HL-60 (cell line): Measurements from ENCODE around the gene ZNF543.
A peak's percentile ranks its signal among the peaks of the same experiment; 100 is the strongest.
"Not testable (repeated sequence)": the region's sequence is repeated elsewhere in the genome, so short reads cannot be mapped to it uniquely, and the experiment has no call there.

Experiments used
- DNase-seq, 2 experiments: peaks; one replicate each; pipeline ENCODE4 v3.0.0-alpha.2; 2010 to 2020; ENCODE audit warnings: low read depth in 1 of 2, low spot score in 1 of 2
- H3K27ac ChIP-seq: fragments of 250-450 bp; sonication (Bioruptor Pico); replicated peaks from 2 replicates; pipeline ENCODE4 v1.5.1; 2020; ENCODE audit warnings: mild to moderate bottlenecking, moderate library complexity
- H3K27me3 ChIP-seq: fragments of 250-450 bp; sonication (Bioruptor Pico); 2 replicates; pipeline ENCODE4 v1.5.1; 2021; ENCODE audit warnings: mild to moderate bottlenecking, moderate library complexity; ENCODE audit not compliant: insufficient read depth, poor library complexity, severe bottlenecking
- H3K4me3 ChIP-seq: replicated peaks from 2 replicates; pipeline ENCODE4 v1.5.1; 2011; ENCODE audit warnings: mild to moderate bottlenecking, control low read depth, low read length; ENCODE audit not compliant: insufficient read depth
- CTCF ChIP-seq: IDR thresholded peaks from one replicate; pipeline ENCODE4 v1.5.1; 2011; ENCODE audit warnings: low read length, control low read depth, inconsistent platforms; ENCODE audit not compliant: insufficient read depth
- GABPA ChIP-seq: IDR thresholded peaks from 2 replicates; pipeline ENCODE4 v1.6.1; 2012; ENCODE audit warnings: low read depth
- POLR2AphosphoS5 ChIP-seq: IDR thresholded peaks from 2 replicates; pipeline ENCODE4 v1.6.1; 2012; ENCODE audit warnings: low read depth
- REST ChIP-seq: IDR thresholded peaks from 2 replicates; pipeline ENCODE4 v1.6.1; 2012; ENCODE audit warnings: low read depth; ENCODE audit not compliant: insufficient replicate concordance
- SPI1 ChIP-seq: IDR thresholded peaks from 2 replicates; pipeline ENCODE4 v1.6.1; 2012; ENCODE audit warnings: low read depth, mild to moderate bottlenecking, borderline replicate concordance

ZNF543 gene

GRCh38 chr19:57276430-57276829 lies 43.8 kb upstream of the ZNF543 start:
- DNase-seq, result no peak
- no peak overlapping the region for H3K27ac ChIP-seq
- TF ChIP-seq GABPA, result no peak
- TF ChIP-seq CTCF, result no peak
- no peak for TF ChIP-seq REST
- no peak for TF ChIP-seq POLR2AphosphoS5
- no peak for TF ChIP-seq SPI1
- H3K4me3 ChIP-seq, result no peak overlapping the region
- no peaks in the 10 kb centered on the region for H3K27me3 ChIP-seq

GRCh38 chr19:57278481-57278880 lies 41.8 kb upstream of the ZNF543 start:
- not testable (repeated sequence) for H3K27me3 ChIP-seq, H3K27ac ChIP-seq, H3K4me3 ChIP-seq, DNase-seq

GRCh38 chr19:57279418-57280164 lies 40.7 kb upstream of the ZNF543 start:
- peak; percentile 93 to 94 for DNase-seq
- Histone ChIP-seq H3K27me3 (no peaks in the 10 kb centered on the region), H3K27ac (peak overlapping the region; percentile 95), H3K4me3 (peak overlapping the region; percentile 90)
- TF ChIP-seq SPI1 (peak; percentile 38; the same call in 1 of the 2 replicates), REST (peak; percentile 49), POLR2AphosphoS5 (peak; percentile 88; the same call in 1 of the 2 replicates), GABPA (peak; percentile 64; the same call in 1 of the 2 replicates), CTCF (peak; percentile 7)

GRCh38 chr19:57280165-57280961 lies 39.9 kb upstream of the ZNF543 start, which contains the start of gene ZNF460:
ZNF460 (plus strand) TSS chr19:57280485; CDS start chr19:57280807, 322 bp downstream.
- DNase-seq, result peak; percentile 96 to 97
- Histone ChIP-seq H3K4me3 (peak within 1 kb of the TSS; percentile 90), H3K27ac (peak within 1 kb of the TSS; percentile 95), H3K27me3 (no peaks in the 10 kb centered on the region)
- TF ChIP-seq CTCF (no peak), GABPA (peak; percentile 89), SPI1 (peak; percentile 80), POLR2AphosphoS5 (peak; percentile 26; the same call in 1 of the 2 replicates), REST (peak; percentile 7)
